ENCODE data around the gene OSBPL5. TPM values are rescaled to one million over a fixed set of nuclear protein-coding genes. Genes with fewer than 3 reads are reported as not detected.
A peak's percentile ranks its signal among the peaks of the same experiment; 100 is the strongest.
"Not testable (repeated sequence)": the region's sequence is repeated elsewhere in the genome, so short reads cannot be mapped to it uniquely, and the experiment has no call there.

OSBPL5 gene
- total RNA-seq, 1 donor from 2014 or later: 92.0 TPM

- no peak overlapping the region for H3K4me3 ChIP-seq
- DNase-seq (ENCODE audit: low spot score in 2 of 2): no peak
- no peaks in the 10 kb centered on the region for H3K9me3 ChIP-seq
- intact Hi-C loops (cut with DNase I): no loop called here
- peak overlapping the region; percentile 38 to 53 for H3K27ac ChIP-seq
- TF ChIP-seq, protein P1, sequence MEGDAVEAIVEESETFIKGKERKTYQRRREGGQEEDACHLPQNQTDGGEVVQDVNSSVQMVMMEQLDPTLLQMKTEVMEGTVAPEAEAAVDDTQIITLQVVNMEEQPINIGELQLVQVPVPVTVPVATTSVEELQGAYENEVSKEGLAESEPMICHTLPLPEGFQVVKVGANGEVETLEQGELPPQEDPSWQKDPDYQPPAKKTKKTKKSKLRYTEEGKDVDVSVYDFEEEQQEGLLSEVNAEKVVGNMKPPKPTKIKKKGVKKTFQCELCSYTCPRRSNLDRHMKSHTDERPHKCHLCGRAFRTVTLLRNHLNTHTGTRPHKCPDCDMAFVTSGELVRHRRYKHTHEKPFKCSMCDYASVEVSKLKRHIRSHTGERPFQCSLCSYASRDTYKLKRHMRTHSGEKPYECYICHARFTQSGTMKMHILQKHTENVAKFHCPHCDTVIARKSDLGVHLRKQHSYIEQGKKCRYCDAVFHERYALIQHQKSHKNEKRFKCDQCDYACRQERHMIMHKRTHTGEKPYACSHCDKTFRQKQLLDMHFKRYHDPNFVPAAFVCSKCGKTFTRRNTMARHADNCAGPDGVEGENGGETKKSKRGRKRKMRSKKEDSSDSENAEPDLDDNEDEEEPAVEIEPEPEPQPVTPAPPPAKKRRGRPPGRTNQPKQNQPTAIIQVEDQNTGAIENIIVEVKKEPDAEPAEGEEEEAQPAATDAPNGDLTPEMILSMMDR (IDR thresholded peaks at IDR 0.05): no peak
- H3K36me3 ChIP-seq: no peaks in the 10 kb centered on the region
- H3K27me3 ChIP-seq: no peaks in the 10 kb centered on the region
- peaks cover 0 to 6% of the 10 kb centered on the region in 2 donors for H3K4me1 ChIP-seq
Measured at GRCh38 chr11:3073029-3073435, 92.1 kb downstream of the OSBPL5 start.

GRCh38 chr11:3069425-3069824, 95.7 kb downstream of the OSBPL5 start:
- DNase-seq (ENCODE audit: low spot score in 2 of 2): no peak
- intact Hi-C loops (cut with DNase I): no loop called here
- TF ChIP-seq, protein P1 (IDR thresholded peaks at IDR 0.05): no peak
- Histone ChIP-seq H3K27ac (no peak overlapping the region), H3K4me3 (no peak overlapping the region), H3K36me3 (no peaks in the 10 kb centered on the region), H3K9me3 (no peaks in the 10 kb centered on the region), H3K27me3 (no peaks in the 10 kb centered on the region), H3K4me1 (peaks cover 0 to 6% of the 10 kb centered on the region in 2 donors)

- H3K27me3 ChIP-seq; H3K9me3 ChIP-seq; H3K4me1 ChIP-seq; H3K27ac ChIP-seq; H3K4me3 ChIP-seq; DNase-seq (ENCODE audit: low spot score in 2 of 2); intact Hi-C loops (cut with DNase I); H3K36me3 ChIP-seq: not testable (repeated sequence)
Measured at GRCh38 chr11:3066308-3066707, 98.8 kb downstream of the OSBPL5 start.

DNA sequence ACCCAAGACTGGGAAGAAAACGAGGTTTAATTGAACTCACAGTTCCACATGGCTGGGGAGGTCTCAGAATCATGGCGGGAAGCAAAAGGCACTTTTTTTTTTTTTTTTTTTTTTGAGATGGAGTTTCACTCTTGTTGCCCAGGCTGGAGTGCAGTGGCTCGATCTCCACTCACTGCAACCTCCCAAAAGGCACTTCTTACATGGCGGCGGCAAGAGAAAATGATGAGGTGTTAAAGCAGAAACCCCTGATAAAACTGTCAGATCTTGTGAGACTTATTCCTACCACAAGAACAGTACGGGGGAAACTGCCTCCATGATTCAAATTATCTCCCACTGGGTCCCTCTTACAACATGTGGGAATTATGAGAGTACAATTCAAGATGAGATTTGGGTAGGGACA, 100.4 kb downstream of the OSBPL5 start:
- DNase-seq (ENCODE audit: low spot score in 2 of 2); H3K36me3 ChIP-seq; H3K9me3 ChIP-seq; intact Hi-C loops (cut with DNase I); H3K27me3 ChIP-seq; H3K4me3 ChIP-seq; H3K27ac ChIP-seq; H3K4me1 ChIP-seq: not testable (repeated sequence)

DNA sequence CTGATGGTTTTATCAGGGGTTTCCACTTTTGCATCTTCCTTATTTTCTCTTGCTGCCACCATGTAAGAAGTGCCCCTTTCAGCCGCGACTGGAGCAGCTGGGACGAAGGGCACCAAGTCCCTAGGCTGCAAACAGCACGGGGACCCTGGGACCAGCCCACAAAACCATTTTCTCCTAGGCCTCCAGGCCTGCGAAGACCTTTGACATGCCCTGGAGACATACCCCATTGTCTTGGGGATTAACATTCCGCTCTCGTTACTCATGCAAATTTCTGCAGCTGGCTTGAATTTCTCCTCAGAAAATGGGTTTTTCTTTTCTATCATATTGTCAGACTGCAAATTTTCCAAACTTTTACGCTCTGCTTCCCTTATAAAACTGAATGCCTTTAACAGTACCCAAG, 101.2 kb downstream of the OSBPL5 start:
- H3K36me3 ChIP-seq; H3K27ac ChIP-seq; H3K4me3 ChIP-seq; DNase-seq (ENCODE audit: low spot score in 2 of 2); intact Hi-C loops (cut with DNase I); H3K4me1 ChIP-seq; H3K27me3 ChIP-seq; H3K9me3 ChIP-seq: not testable (repeated sequence)

- H3K27ac ChIP-seq; DNase-seq (ENCODE audit: low spot score in 2 of 2); H3K4me3 ChIP-seq; H3K27me3 ChIP-seq; H3K9me3 ChIP-seq; intact Hi-C loops (cut with DNase I); H3K36me3 ChIP-seq; H3K4me1 ChIP-seq: not testable (repeated sequence)
Measured at GRCh38 chr11:3063432-3063831, 101.7 kb downstream of the OSBPL5 start.

DNA sequence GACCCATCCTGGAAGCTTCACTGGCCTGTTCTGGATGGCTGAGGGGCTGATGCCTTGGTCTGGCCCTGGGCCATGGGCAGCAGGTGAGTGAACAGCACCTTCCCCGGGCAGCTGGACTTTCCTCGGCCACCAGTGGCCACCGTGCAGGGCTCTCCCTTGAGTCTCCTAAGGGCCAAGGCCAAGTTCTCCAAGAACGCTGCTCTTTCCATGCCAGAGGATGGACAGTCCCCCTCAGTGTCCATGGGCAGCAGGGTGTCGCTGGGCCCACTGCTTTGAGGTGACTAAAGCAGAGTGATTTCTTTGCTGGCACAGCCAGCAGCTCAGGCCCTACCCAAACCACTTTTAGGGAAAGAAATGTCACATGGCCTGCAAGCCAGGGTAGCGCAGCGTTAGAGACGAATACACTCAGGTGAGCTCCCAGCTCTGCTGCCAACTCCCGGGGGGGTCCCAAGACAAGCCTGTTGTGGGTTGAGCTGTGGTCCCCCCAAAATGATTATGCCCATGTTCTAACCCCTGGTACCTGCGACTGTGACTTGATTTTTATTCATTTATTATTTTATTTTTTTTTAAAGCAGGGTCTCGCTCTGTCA, 104.6 kb downstream of the OSBPL5 start:
- Histone ChIP-seq H3K4me1 (peaks cover 0 to 11% of the 10 kb centered on the region in 2 donors), H3K36me3 (no peaks in the 10 kb centered on the region), H3K27me3 (no peaks in the 10 kb centered on the region), H3K4me3 (no peak overlapping the region), H3K9me3 (no peaks in the 10 kb centered on the region), H3K27ac (no peak overlapping the region)
- no peak for DNase-seq (ENCODE audit: low spot score in 2 of 2)
- intact Hi-C loops (cut with DNase I): no loop called here
- TF ChIP-seq, protein P1 (IDR thresholded peaks at IDR 0.05): no peak
